Stimulated activated CD4-positive, alpha-beta T cell treated with anti-CD3 and anti-CD28 coated beads, Interleukin-1b, Interleukin-23, amount 100 ng/mL, for 48 hours (primary cell): ENCODE results near the gene PTBP1.
"Not testable (repeated sequence)": the region's sequence is repeated elsewhere in the genome, so short reads cannot be mapped to it uniquely, and the experiment has no call there.

Source experiments
- DNase-seq: peaks from one replicate; pipeline ENCODE4 v3.0.0-alpha.2; 2020

The PTBP1 gene

GRCh38 chr19:831407-832369, 34.4 kb downstream of the PTBP1 start:
- no peak for DNase-seq

GRCh38 chr19:834216-834615, 37.0 kb downstream of the PTBP1 start:
- no peak for DNase-seq

- no peak for DNase-seq
Measured at GRCh38 chr19:835210-835810, 38.1 kb downstream of the PTBP1 start.

GRCh38 chr19:840519-841206, 43.4 kb downstream of the PTBP1 start, which contains the start of gene PRTN3:
Gene PRTN3 (plus strand): TSS chr19:840999. CDS start chr19:841009, 10 bp downstream.
- no peak for DNase-seq

GRCh38 chr19:842802-843179, 45.5 kb downstream of the PTBP1 start:
- DNase-seq = not testable (repeated sequence)

GRCh38 chr19:843180-843835, 46.1 kb downstream of the PTBP1 start:
- no peak for DNase-seq

- no peak for DNase-seq
Measured at GRCh38 chr19:843836-844545, 46.7 kb downstream of the PTBP1 start.

- DNase-seq = no peak
Measured at GRCh38 chr19:844546-844971, 47.3 kb downstream of the PTBP1 start.

GRCh38 chr19:845707-846521, 48.7 kb downstream of the PTBP1 start:
- no peak for DNase-seq

GRCh38 chr19:848386-848921, 51.2 kb downstream of the PTBP1 start:
- no peak for DNase-seq

- not testable (repeated sequence) for DNase-seq
Measured at GRCh38 chr19:849195-849594, 51.9 kb downstream of the PTBP1 start.

- DNase-seq = no peak
Measured at GRCh38 chr19:850221-850978, 53.1 kb downstream of the PTBP1 start.

- DNase-seq = no peak
Measured at GRCh38 chr19:850979-851335, 53.7 kb downstream of the PTBP1 start.

GRCh38 chr19:852136-853013, 55.1 kb downstream of the PTBP1 start, which contains the start of gene ELANE:
Gene ELANE (plus strand): TSS chr19:852303. CDS start chr19:852329, 26 bp downstream.
- no peak for DNase-seq

GRCh38 chr19:853014-853585, 55.8 kb downstream of the PTBP1 start:
- DNase-seq = no peak

GRCh38 chr19:853614-854220, 56.5 kb downstream of the PTBP1 start:
- DNase-seq = not testable (repeated sequence)

GRCh38 chr19:854549-854948, 57.3 kb downstream of the PTBP1 start:
- DNase-seq = no peak

- no peak for DNase-seq
Measured at GRCh38 chr19:855142-855541, 57.9 kb downstream of the PTBP1 start.
